Activated CD4-positive, alpha-beta memory T cell treated with anti-CD3 and anti-CD28 coated beads, Interleukin-2, amount 10 ng/mL, durations not matched to agents 7 days and 5 days (primary cell): ENCODE results near the gene ANKRD39. TPM values are rescaled to one million over a fixed set of nuclear protein-coding genes. Genes with fewer than 3 reads are reported as not detected.
A peak's percentile ranks its signal among the peaks of the same experiment; 100 is the strongest.

Experiments used
- CTCF ChIA-PET: fragments of 350-600 bp; sonication (Branson Sonifier 250); formaldehyde crosslinking; loops from one replicate; lab custom pipeline; 2021; ENCODE audit warnings: antibody characterized with exemption, inconsistent platforms; lab: Charles Lee
- POLR2A ChIA-PET: fragments of 350-600 bp; sonication (Branson Sonifier 250); formaldehyde crosslinking; loops from one replicate; lab custom pipeline; 2021; ENCODE audit warnings: antibody characterized with exemption; lab: Charles Lee
- DNase-seq: peaks from one replicate; pipeline ENCODE4 v3.0.0-alpha.2; 2020
- H3K27ac Mint-ChIP-seq: one replicate; pipeline ENCODE4 v1.8.0; 2021; ENCODE audit warnings: mild to moderate bottlenecking, mixed read lengths
- H3K27me3 Mint-ChIP-seq: one replicate; pipeline ENCODE4 v1.8.0; 2021; ENCODE audit warnings: mixed read lengths
- H3K36me3 Mint-ChIP-seq: one replicate; pipeline ENCODE4 v1.8.0; 2021; ENCODE audit warnings: low read depth, mixed read lengths
- H3K4me1 Mint-ChIP-seq: one replicate; pipeline ENCODE4 v1.8.0; 2021; ENCODE audit warnings: mixed read lengths
- H3K4me3 Mint-ChIP-seq: one replicate; pipeline ENCODE4 v1.8.0; 2021; ENCODE audit warnings: mild to moderate bottlenecking, mixed read lengths
- H3K9me3 Mint-ChIP-seq: one replicate; pipeline ENCODE4 v1.8.0; 2021; ENCODE audit warnings: mixed read lengths
- total RNA-seq, 2 experiments: library from RNA; stranded (reverse); gene quantifications; one replicate each; pipeline ENCODE4 v1.2.3, GENCODE V29; 2021

ANKRD39 gene
- total RNA-seq, 2 experiments from 2014 or later, result 44.1 to 47.7 TPM

DNA sequence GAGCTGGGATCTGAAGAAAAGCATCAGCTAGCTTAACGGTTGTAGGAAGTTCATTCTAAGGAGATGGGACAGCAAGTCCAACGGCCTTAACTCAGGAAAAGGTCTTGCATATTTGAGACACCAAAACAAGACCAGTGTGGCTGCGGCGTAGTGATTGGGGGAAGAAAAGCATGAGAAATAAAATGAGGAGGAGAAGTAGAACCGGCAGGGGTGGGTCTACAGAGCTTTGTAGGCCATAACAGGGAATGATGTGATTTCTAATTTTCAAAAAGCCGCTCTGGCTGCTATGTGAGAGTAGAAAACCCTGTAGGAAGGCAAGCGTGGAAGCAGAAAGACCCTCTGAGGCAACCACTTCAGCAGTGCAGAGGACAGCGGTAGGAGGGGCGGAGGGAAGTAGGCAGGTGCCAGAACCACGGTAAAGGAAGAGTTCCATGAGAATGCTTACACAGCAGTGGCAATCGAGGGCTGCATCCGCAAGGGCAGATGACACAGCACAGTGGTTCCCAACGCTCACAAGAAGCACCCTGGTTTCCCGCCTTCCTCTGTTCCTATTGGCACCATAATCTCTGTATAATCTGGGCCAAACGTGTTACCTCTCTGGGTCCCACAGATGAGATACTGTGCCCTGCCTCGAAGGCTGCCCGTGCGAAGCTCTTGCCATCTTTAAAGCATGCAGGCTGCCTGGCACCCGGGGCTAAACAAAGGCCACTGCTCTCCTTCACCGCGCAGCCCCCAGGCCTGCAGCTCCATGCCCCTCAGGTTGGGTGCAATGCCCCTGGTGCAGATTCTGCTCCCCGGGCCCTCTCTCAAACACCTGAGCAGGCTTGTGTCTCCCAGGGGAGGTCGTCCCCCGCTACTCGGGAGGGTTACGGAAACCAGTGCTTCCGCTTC is 795 bp downstream of the ANKRD39 start:
- peaks cover 45% of the 10 kb centered on the region for H3K36me3 Mint-ChIP-seq
- H3K9me3 Mint-ChIP-seq, result no peaks in the 10 kb centered on the region
- peak overlapping the region; percentile 75 for H3K27ac Mint-ChIP-seq
- ChIA-PET POLR2A (interaction anchor here (0.5 to 4.8 kb wide), 32 partner anchors 10 to 521 kb away, joined by 3 to 62 read pairs (median 6); partner anchors contain the start of genes ANKRD36, CNNM3, CNNM4 and KANSL3), CTCF (interaction anchor here (0.6 to 4.7 kb wide), 49 partner anchors 10 to 515 kb away, joined by 3 to 176 read pairs (median 5); partner anchors contain the start of genes ANKRD36, CNNM3, CNNM4 and FAHD2B)
- peak; percentile 63 for DNase-seq
- peaks cover 45% of the 10 kb centered on the region for H3K4me1 Mint-ChIP-seq
- H3K4me3 Mint-ChIP-seq, result peak overlapping the region; percentile 90
- no peaks in the 10 kb centered on the region for H3K27me3 Mint-ChIP-seq

- POLR2A ChIA-PET, result interaction anchor here (1.2 to 2.1 kb wide), 2 partner anchors 10 to 14 kb away, joined by 4 to 10 read pairs; partner anchors contain the start of gene ANKRD23
- DNase-seq, result no peak
- CTCF ChIA-PET, result interaction anchor here (1.0 to 1.8 kb wide), 2 partner anchors 106 to 259 kb away, joined by 4 read pairs; partner anchors contain the start of gene ANKRD36
- Mint-ChIP-seq H3K36me3 (peaks cover 49% of the 10 kb centered on the region), H3K27ac (no peak overlapping the region), H3K27me3 (no peaks in the 10 kb centered on the region), H3K4me3 (no peak overlapping the region), H3K9me3 (no peaks in the 10 kb centered on the region), H3K4me1 (peaks cover 25% of the 10 kb centered on the region)
These were observed 4.5 kb downstream of the ANKRD39 start for GRCh38 chr2:96853321-96853720.

DNA sequence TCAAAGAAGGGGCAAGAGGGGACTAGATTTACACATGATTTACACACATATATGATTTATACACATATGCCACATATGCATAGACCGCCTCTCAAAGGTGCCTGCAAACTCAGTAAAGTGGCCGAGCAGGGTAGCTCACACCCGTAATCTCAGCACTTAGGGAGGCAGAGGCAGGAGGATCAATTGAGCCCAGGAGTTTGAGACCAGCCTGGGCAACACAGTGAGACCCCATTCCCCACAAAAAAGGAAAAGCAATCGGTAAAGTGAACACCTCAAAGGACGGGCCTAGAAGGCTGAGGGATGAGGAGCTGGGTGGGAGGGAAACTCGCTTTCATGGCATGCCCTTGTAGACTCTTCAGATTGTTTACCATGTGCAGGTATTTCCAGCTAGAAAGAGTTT is 5.1 kb downstream of the ANKRD39 start:
- ChIA-PET POLR2A (interaction anchor here (0.6 to 2.1 kb wide), 3 partner anchors 9 to 126 kb away, joined by 3 to 10 read pairs (median 3); partner anchors contain the start of gene ANKRD23), CTCF (interaction anchor here (1.0 to 1.8 kb wide), 3 partner anchors 98 to 260 kb away, joined by 4 to 5 read pairs (median 4); partner anchors contain the start of gene ANKRD36)
- DNase-seq, result no peak
- Mint-ChIP-seq H3K9me3 (no peaks in the 10 kb centered on the region), H3K36me3 (peaks cover 56% of the 10 kb centered on the region), H3K4me3 (no peak overlapping the region), H3K27me3 (no peaks in the 10 kb centered on the region), H3K4me1 (peaks cover 27% of the 10 kb centered on the region), H3K27ac (no peak overlapping the region)

DNA sequence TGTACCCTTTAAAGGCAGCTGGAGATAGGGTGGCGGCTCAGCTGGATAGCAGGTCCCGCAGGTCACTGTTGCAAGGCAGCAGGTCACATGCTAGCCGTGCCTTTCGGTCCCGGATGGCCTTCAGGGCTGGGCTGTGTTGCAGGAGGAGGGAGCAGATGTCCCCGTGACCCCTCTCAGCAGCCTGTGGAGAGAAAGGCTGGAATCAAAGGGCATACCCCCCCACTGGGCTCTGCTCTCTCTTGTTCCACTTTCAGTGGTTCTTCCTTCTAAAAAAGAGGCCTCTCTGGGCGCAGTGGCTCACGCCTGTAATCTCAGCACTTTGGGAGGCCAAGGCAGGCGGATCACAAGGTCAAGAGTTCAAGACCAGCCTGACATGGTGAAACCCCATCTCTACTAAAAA is 9.6 kb downstream of the ANKRD39 start:
- Mint-ChIP-seq H3K27ac (no peak overlapping the region), H3K9me3 (no peaks in the 10 kb centered on the region), H3K27me3 (no peaks in the 10 kb centered on the region), H3K36me3 (peaks cover 54% of the 10 kb centered on the region), H3K4me1 (peaks cover 8% of the 10 kb centered on the region), H3K4me3 (no peak overlapping the region)
- CTCF ChIA-PET, result interaction anchor here (0.6 to 1.9 kb wide), 2 partner anchors 10 to 264 kb away, joined by 3 to 11 read pairs; partner anchors contain the start of gene ANKRD39
- POLR2A ChIA-PET, result interaction anchor here (1.6 kb wide), 1 partner anchor 32 kb away, joined by 5 read pairs; the partner anchor contains the start of gene CNNM3
- no peak for DNase-seq

DNA sequence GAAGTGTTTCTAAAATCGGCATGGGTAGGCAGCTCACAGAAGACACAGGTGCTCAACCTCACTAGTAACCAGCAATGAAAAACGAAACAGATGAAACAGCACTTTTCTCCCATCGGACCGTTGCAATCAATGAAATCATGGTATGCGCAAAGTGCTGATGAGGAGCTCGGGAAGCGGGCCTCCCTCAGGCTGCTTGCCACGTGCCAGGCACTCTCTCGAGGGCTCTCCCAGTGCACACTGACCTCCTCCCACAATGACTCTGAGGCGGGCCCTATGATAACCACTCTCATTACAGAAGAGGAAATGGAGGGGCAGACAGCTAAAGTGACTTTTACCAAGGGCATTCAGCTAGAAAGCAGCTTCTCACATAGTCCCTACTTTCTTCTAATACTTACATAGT is 10.2 kb downstream of the ANKRD39 start:
- no peak for DNase-seq
- Mint-ChIP-seq H3K27me3 (no peaks in the 10 kb centered on the region), H3K9me3 (no peaks in the 10 kb centered on the region), H3K4me3 (no peak overlapping the region), H3K4me1 (peaks cover 7% of the 10 kb centered on the region), H3K27ac (no peak overlapping the region), H3K36me3 (peaks cover 48% of the 10 kb centered on the region)
- POLR2A ChIA-PET, result interaction anchor here (1.2 to 1.6 kb wide), 4 partner anchors 10 to 115 kb away, joined by 3 to 5 read pairs (median 4); partner anchors contain the start of genes ANKRD39 and CNNM3
- CTCF ChIA-PET, result interaction anchor here (0.6 to 1.9 kb wide), 3 partner anchors 10 to 265 kb away, joined by 3 to 11 read pairs (median 3); partner anchors contain the start of gene ANKRD39

- H3K27me3 Mint-ChIP-seq, result no peaks in the 10 kb centered on the region
- POLR2A ChIA-PET, result interaction anchor here (1.2 to 1.4 kb wide), 3 partner anchors 11 to 116 kb away, joined by 3 to 4 read pairs (median 4); partner anchors contain the start of gene ANKRD39
- H3K9me3 Mint-ChIP-seq, result no peaks in the 10 kb centered on the region
- peaks cover 49% of the 10 kb centered on the region for H3K36me3 Mint-ChIP-seq
- no peak for DNase-seq
- H3K4me1 Mint-ChIP-seq, result peaks cover 7% of the 10 kb centered on the region
- CTCF ChIA-PET, result interaction anchor here (1.4 to 1.9 kb wide), 2 partner anchors 10 to 11 kb away, joined by 3 to 11 read pairs; partner anchors contain the start of gene ANKRD39
- H3K4me3 Mint-ChIP-seq, result no peak overlapping the region
- H3K27ac Mint-ChIP-seq, result no peak overlapping the region
These were observed 11.0 kb downstream of the ANKRD39 start for GRCh38 chr2:96846825-96847224.

DNA sequence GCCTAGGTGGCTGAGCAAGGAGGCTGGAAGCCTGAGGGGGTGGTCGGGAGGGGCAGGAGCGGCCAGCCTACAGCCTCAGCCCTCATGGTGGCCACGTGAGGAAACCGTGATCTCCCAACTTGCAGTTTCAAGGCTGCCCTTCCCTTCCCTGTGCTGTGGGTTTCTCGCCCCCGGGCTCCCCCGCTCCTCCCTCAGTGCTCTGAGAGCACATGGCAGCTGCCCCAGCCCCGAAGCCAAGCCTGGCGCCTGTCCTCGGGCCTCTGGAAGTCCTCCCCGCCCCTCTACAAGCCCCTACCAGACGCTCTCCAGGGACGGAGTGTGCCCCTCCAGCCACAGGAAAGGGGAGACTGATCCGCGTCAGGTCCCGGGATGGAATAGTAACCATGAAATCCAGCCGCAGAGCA is 13.4 kb downstream of the ANKRD39 start:
- H3K4me1 Mint-ChIP-seq, result peaks cover 23% of the 10 kb centered on the region
- CTCF ChIA-PET, result interaction anchor here (0.7 to 0.9 kb wide), 2 partner anchors 32 to 43 kb away, joined by 3 to 5 read pairs; no protein-coding TSS in a partner anchor
- POLR2A ChIA-PET, result interaction anchor here (1.4 to 2.3 kb wide), 3 partner anchors 8 to 82 kb away, joined by 4 to 10 read pairs (median 8); partner anchors contain the start of gene ANKRD39
- no peak overlapping the region for H3K4me3 Mint-ChIP-seq
- DNase-seq, result no peak
- no peaks in the 10 kb centered on the region for H3K27me3 Mint-ChIP-seq
- H3K36me3 Mint-ChIP-seq, result peaks cover 42% of the 10 kb centered on the region
- no peak overlapping the region for H3K27ac Mint-ChIP-seq
- H3K9me3 Mint-ChIP-seq, result no peaks in the 10 kb centered on the region

DNA sequence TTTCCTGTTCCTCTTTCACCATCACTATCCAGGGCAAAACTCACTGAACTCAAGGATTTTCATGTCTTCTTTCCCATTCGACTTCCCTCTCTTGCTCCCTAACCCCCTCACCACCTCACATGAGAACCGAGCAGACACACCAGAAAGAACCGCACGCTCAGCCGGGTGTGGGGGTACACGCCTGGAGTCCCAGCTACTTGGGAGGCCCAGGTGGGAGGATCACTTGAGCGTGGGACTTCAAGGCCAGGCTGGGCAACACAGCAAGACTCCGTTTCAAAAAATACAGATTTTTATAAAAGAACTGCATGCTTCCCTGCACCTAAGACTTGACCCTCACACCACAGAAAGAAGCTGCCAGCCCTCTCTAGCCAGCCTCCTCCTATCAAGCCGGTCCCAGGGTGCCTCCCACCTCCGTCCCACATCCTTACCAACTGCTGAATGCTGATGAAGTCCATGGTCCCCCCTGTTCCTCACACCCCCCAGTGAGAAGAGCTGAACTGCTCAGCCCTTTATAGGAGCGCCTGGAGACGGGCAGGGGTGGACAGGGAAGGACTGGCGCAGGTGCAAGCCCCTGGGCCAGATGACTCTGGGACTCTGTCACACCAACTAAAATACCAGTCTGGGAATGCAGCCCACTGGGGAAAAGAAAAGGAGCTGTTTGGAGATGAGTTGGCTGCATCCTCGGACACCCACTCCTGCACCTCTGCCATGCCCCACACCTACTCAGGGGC is 14.1 kb downstream of the ANKRD39 start, which contains the start of gene ANKRD23:
TSS of gene ANKRD23 (minus strand) at position 484 of the 731 bp plus-strand sequence. CDS start at position 455, 29 bp downstream.
- Mint-ChIP-seq H3K4me3 (no peak within 1 kb of the TSS), H3K9me3 (no peaks in the 10 kb centered on the region), H3K27me3 (no peaks in the 10 kb centered on the region), H3K36me3 (peaks cover 42% of the 10 kb centered on the region), H3K4me1 (peaks cover 29% of the 10 kb centered on the region), H3K27ac (peak within 1 kb of the TSS; percentile 31)
- DNase-seq, result no peak
- POLR2A ChIA-PET, result interaction anchor here (1.6 to 2.3 kb wide), 3 partner anchors 9 to 14 kb away, joined by 5 to 10 read pairs (median 8); partner anchors contain the start of gene ANKRD39
- CTCF ChIA-PET, result no interaction called here

GRCh38 chr2:96842600-96842999 is 15.2 kb downstream of the ANKRD39 start:
- peaks cover 31% of the 10 kb centered on the region for H3K4me1 Mint-ChIP-seq
- H3K4me3 Mint-ChIP-seq, result no peak overlapping the region
- H3K27me3 Mint-ChIP-seq, result no peaks in the 10 kb centered on the region
- no peaks in the 10 kb centered on the region for H3K9me3 Mint-ChIP-seq
- POLR2A ChIA-PET, result interaction anchor here (1.1 to 2.3 kb wide), 5 partner anchors 10 to 69 kb away, joined by 3 to 12 read pairs (median 5); partner anchors contain the start of gene CNNM3
- DNase-seq, result no peak
- peaks cover 40% of the 10 kb centered on the region for H3K36me3 Mint-ChIP-seq
- H3K27ac Mint-ChIP-seq, result no peak overlapping the region
- CTCF ChIA-PET, result interaction anchor here (0.6 to 1.2 kb wide), 3 partner anchors 15 to 269 kb away, joined by 3 to 5 read pairs (median 5); partner anchors contain the start of gene ANKRD39

DNA sequence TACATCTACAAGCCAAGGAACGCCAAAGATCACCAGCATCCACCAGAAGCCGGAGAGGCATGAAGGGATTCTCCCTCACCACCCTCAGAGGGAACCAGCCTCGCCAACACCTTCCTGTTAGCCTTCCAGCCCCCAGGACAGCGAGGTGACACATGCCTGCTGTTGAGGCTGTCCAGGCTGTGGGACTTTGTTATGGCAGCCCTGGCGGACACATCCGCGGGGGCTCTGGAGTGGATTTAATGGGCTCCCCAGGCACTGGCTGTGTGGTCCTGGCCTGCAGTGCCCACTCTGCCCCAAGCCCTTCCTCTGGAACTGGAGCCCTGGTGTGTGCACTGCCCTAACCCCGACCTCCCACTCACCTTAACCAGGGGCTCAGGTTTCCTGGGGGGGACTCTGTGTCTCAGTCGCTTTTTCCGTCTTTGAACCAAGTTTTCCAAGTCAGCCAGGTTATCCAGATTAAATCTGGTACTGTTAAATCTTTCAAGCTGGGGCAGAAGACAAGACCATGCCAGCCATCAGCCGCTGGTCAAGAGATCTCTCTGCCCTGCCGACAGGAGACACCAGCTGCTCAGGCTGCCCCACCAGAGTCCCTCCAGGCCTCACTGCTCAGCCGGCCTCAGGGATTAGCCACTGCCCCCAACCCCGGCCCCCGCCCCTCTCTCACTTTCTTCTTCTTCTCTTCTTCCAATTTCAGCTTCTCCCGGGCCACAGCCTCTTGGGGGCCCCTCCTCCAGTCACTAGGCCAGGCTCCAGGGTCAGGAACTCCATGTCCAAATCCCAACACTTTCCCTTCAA is 15.9 kb downstream of the ANKRD39 start:
- H3K4me3 Mint-ChIP-seq, result no peak overlapping the region
- H3K9me3 Mint-ChIP-seq, result no peaks in the 10 kb centered on the region
- no peak for DNase-seq
- H3K36me3 Mint-ChIP-seq, result peaks cover 40% of the 10 kb centered on the region
- CTCF ChIA-PET, result interaction anchor here (1.0 to 1.2 kb wide), 2 partner anchors 16 to 270 kb away, joined by 5 read pairs; partner anchors contain the start of gene ANKRD39
- no peak overlapping the region for H3K27ac Mint-ChIP-seq
- POLR2A ChIA-PET, result interaction anchor here (1.1 to 2.3 kb wide), 5 partner anchors 10 to 68 kb away, joined by 3 to 12 read pairs (median 5); partner anchors contain the start of gene CNNM3
- H3K4me1 Mint-ChIP-seq, result peaks cover 31% of the 10 kb centered on the region
- H3K27me3 Mint-ChIP-seq, result no peaks in the 10 kb centered on the region
